GM21576 (cell line): ENCODE results near the gene TTLL11.

Experiments
- ATAC-seq: cut with Tn5 transposase; IDR thresholded peaks from one replicate; pipeline ENCODE4 v1.9.1; 2021; ENCODE audit warnings: mild to moderate bottlenecking, moderate library complexity; ENCODE audit not compliant: unreplicated experiment

The TTLL11 gene

DNA sequence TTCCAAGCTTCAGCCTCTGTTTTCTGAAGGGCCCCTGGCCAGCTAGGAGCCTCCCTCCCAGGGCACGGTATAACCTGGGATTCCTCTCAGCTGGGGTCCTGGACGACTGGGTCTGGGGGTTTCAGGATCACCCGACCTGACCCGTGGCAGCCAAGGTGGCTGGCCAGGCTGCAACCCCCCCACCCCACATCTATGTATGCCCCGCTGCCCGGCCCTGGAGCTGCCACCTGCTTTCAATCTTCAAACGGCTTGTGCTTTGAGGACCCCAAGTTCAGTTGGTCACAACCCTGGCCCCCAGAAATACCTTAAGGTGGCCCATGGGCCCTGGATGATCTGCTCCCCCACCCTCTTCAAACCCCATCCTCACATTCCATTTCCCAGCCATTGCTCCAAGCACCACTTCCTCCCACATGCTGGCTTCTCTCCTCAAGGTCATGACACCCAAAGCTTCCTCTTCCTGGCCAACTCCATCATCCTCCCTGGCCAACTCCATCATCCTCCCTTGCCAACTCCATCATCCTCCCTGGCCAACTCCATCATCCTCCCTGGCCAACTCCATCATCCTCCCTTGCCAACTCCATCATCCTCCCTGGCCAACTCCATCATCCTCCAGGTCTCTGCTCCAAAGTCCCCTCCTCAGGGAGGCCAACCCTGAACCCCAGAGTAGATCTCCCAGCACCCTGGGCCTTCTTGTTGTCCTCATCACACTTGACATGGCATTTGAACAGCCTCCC, 17.2 kb upstream of the TTLL11 start:
- no peak for ATAC-seq

DNA sequence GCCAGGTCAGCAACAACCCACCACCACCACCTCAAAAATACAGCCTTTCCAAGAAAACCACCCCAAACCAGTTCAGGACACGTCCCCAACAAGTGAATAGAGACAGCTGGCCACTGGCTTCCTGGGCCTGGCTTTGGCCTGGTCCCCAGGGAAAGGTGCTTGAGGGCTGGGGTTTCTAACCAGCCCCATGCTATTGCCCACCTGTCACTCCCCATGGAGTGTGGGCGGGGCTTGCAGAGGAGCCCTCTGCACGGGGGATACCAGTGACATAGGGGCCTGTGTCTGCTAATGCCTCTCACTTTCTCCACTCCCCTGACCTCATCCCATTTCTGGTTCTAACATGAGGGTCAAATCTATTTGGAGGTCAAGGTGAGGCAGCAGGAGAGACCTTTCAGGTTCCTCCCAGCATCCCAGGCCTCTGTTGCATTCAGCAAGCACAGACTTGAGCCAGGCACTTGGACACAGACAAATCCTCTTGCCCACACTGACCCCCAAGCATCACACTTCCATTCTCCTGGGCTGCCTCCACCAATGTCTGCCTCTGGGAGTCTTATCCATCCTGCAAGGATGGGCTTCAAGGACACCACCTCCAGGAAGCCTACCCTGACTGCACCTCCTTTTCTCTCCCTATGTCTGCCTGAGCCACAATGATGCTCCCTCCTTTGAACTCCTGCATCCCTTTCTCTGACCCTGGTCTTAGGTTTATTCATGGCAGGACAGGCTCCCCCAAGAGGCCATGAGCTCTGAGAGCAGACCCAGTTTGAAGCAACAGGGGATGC, 16.1 kb upstream of the TTLL11 start:
- ATAC-seq = no peak

DNA sequence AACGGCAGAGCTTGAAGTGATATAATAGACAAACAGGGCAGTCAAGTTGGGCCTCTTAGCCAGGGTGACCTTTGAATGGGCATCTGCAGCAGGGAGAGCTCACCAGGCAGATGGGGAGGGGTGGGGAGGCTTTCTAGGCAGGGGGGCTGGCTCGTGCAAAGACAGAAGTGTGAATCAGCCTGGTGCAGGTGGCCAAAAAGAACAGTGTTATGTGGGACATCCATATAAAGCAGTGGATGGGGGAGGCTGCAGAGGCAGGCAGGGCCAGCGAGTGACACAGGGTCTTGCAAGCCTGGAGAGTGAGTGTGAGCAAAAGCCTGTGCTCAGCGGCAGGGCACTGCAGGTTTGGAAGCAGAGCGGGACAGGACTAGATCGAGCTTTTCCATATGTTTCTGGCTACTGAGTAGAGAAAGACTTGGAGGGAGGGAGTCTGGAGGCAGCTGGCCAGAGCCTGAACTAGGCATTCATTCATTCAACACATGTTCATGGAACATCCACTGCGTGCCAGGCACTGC, 14.2 kb upstream of the TTLL11 start:
- ATAC-seq = no peak

DNA sequence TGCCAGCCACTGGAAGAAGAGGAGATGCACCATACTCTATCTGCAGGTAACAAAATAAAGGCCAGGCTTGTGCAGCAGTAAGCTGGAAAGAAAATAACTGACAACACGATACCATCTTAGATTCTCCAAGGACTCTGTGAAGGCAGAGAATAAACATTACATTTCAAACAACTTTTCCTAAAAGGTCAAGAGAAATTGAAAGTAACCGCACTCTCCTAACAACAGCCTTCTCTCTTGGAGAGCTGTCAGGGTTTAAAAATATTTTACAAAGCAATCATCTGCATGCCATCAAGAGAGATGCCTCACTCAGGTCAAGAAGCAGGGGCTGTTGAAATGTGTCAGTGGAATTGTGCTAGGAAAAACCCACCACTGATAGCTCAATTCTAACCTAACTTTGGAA, 13.5 kb upstream of the TTLL11 start:
- ATAC-seq = no peak

DNA sequence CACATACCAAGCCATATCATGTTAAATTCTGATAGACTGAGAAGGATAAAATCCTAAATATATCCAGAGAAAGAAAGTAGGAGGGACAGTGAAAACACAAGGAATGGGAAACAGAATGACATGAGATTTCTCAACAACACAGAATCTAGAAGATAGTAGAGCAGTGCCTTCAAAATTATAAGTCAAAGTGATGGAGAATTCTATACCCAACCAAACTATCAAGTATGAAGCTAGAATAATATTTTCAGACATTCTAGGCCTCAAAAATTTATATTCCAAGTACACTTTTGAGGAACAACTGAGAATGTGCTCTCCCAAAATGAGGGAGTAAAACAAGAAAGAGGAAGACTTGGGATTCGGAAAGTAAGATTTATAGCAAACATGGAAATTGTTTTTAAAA, 10.9 kb upstream of the TTLL11 start:
- no peak for ATAC-seq

DNA sequence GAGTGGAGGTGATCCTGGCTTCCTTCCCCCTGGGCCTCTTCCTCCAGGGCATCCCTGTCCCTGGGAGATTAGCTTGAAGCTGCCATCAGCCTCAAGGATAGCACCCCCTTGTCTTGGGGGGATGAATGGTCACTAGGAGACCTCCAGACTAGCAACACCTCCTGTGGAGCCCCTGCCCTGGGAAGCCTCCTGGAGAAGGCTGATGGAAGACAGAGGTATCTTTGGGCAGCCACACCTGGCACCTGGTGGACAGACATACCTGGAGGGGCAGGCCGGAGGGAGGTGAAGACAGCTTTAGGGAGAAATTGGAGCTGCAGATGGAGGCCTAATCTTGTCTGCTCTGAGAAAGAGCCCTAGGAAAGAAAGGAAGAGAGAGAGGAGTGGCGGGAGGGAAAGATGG, 9.0 kb upstream of the TTLL11 start:
- no peak for ATAC-seq

DNA sequence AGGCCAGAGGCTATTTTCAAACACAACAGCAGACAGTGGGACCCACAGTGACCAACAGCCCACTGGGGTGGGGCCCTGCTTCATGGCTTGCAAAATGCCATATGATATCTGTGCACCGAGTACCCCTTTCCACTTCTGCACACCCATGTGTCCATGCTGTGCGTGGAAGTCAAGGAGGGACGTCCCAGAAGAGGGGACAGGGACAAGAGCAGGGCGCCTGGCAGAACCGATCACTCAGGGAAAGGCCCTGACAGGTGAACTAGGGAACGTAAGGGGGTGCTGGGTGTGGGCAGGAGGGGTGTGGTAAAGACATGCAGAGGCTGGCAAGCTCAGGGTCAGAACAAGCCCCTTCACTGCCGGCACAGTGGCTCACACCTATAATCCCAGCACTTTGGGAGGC, 7.6 kb upstream of the TTLL11 start:
- ATAC-seq = no peak

DNA sequence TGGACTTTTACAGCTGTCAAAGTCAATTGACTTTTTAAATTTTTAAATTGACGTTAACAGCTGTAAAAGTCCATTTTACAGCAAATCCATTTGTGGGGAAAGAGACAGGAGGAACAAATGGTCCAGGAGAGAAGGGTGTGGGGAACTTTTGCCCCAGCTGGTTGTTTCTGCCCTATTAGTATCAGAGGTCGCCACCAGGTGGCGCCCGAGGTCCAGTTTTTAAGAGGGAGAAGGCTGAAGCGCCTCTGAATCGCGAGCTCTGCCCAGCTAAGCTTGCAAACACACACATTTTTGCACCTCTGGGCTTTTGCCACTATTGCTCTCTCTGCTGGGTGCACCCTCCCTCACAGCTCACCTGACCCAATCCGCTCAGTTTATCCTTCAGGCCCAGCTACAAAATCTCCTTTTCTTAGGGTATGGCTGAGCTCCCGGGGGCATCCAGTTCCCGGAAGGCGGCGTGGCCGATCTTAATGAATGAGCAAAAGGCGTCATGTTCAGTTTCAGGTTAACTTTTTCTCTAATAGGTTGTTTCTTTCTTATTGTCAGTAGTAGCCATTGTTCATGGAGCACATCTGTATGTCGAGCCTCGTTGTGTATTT, 6.3 kb upstream of the TTLL11 start:
- ATAC-seq = peak; percentile 62

DNA sequence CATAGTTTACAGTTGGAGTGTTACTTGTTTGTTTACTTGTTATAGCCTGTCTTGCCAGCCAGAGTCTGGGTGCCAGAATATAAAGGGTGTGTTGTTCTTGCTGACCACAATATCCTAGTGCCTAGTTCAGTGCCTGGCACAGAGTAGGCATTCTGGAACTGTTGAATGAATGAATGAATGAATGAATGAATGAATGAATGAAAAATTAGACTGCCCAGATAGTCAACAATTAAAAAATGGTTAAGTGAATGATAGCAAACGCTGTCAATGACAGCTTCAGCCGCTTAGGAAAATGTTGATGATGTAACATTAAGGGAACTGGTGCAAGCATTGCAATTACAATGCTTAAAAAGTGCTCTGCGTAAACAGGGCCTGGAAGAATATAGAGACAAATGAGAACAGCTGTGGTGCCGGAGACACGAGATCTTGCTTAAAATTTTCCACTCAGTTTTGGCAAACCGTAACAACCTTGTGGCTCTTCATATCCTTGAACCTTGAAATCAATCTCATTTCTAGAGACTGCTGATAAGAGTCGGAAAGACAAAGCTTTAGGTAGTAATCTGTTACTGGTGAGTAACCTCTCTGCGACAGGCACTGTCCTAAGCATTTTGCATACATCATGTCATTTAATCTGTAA, 4.7 kb upstream of the TTLL11 start:
- ATAC-seq = no peak

DNA sequence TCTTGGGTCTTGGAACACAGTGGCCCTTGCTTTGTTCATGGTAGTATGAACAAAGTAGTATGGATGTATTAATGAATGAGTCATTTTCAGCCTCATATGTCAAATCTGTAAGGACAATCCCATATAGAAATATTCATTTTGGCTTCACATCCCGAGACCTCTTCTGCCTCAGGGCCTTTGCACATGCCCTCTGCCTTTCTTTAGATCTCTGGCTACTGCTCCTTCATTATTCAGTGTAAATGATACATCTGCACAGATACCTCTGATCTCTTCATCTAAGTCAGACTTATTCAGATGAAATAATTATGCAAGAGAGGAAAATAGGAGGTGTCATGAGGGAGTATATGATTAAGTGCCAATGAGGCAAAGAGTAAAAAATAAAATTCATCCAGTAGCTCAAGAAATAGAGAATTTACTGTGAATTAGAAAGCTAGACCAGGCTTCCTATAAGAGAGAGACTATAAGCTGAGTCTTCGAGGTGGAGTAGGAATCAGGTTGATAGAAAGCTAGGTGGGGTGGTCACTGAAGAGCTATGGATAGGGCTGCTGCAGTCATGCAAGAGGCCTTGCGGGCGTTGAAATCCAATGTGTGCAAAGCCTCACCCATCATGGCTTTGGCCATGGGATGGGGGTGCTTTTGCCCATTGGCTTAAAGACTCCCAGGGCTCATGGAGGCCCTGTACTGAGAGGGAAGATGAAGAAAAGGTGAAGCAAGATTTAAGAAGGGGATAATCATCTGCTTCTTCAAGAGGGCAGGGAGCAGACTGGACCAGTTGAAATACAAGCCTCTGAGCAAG, 3.7 kb upstream of the TTLL11 start:
- no peak for ATAC-seq

DNA sequence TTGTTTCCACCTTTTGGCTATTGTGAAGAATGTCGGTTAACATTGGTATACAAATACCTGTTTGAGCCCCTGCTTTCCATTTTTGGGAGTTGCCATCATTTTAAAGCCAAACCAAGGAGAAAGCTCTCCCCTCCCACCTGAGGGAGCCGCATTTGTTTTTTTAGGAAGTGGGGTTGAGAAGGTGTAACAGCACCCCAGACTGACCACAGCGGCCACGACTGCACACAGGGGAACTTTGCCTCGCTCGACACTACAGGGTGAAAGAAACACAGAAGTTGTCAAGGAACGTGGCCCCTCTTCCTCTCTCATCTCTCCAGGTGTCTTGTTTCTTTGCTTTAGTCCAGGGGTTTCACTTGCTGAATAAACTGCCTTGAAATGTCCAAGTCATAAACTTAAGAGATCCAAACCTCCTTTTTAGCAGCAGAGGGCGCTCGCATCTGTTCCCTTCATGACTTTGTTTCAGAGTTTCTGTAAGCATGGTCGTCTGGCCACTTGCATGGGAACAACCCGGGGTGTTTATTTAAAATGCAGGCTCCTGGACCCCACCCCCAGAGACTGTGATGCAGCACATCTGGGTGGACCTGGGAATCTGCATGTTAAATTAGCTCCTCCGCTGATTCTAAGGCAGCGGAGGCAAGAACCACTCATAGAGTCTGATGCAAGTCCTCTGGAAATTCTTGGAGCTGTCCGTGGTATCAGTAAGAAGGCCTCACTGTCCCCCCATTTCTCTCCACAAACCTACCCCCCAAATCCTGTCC, 2.1 kb upstream of the TTLL11 start:
- no peak for ATAC-seq

DNA sequence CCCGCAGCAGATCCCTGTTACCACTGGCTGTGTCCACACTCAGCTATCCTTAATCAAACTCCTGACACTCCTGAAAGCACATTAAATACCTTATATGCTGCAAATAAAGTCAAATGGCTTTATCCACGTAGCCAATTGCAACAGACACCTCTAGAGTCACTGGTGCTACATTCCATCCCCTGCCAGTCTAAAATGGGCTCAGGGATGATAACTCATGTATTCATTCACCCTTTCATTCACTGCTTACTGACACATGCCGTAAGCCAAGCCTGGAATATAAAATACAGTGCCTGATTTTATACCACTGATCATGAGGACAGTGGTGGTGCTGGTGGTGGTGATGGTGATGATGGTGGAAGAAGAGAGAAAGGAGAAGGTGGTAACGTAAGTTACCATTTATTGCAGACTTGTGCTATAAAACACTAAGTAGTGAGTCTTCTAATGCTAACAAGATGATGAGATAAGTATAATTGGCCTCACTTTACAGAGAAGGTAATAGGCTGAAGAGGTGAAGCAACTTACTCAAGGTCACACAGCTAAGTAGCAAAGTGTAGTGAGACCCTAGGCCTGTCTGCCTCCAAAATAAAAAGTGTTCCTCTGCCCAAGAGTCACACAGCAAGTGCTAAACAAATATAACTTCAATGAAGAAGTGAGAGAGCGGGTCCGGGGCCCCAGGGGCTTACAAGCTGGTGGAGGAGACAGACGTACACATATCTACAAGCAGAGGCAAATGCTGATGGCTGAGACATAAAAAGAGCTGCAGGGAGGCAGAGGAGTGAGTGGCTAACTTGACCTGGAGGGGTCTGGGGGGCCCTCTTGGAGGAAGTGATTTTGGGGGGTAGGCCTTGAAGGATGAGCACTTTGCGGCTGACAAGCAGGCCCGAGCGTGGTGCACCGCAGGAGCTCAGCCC, 1.2 kb downstream of the TTLL11 start:
- ATAC-seq = no peak

DNA sequence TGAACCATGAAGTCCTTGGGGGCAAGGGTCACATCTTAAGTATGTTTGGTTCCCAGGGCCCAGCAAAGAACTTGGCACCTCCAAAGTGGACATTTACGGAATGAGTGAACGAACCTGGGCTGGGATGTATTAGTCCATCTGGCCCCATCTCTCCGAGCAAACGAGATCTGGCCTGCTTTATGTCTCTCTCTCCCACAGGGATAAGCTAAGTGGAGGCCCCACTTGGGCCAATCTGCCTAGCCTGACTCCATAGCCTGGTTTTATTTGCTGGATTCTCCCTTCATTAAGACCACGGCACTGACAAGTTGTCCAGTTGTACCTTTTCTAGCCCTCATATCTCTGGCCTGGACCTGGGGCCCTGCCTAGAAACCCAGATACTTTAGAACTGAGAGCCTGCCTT, 2.1 kb downstream of the TTLL11 start:
- ATAC-seq = no peak

DNA sequence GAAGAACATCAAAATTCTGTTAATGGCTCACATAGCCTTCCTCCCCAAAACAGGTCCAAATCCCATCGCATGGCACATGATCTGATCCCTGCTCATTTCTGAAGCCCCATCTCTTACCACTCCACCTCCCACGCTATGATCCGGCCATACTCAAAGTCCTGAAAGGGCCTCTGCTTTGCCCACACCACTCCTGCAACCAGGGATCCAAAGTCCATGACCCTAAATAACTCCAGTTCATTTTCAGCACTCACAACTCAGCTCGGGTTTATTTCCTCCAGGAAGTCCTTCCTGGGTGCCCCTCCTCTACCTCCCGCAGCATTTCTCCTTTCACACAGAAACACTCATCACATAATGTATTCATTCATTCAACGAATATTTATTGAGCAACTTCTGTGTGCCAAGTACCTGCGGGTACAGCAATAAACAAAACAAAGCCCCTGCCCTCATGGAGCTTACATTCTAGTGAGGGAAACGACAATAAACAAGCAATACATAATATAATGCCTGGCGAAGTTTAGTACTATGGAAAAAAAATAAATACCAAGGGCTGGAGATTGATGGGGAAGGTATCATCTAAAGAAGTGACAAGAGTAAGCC, 2.7 kb downstream of the TTLL11 start:
- ATAC-seq = no peak

DNA sequence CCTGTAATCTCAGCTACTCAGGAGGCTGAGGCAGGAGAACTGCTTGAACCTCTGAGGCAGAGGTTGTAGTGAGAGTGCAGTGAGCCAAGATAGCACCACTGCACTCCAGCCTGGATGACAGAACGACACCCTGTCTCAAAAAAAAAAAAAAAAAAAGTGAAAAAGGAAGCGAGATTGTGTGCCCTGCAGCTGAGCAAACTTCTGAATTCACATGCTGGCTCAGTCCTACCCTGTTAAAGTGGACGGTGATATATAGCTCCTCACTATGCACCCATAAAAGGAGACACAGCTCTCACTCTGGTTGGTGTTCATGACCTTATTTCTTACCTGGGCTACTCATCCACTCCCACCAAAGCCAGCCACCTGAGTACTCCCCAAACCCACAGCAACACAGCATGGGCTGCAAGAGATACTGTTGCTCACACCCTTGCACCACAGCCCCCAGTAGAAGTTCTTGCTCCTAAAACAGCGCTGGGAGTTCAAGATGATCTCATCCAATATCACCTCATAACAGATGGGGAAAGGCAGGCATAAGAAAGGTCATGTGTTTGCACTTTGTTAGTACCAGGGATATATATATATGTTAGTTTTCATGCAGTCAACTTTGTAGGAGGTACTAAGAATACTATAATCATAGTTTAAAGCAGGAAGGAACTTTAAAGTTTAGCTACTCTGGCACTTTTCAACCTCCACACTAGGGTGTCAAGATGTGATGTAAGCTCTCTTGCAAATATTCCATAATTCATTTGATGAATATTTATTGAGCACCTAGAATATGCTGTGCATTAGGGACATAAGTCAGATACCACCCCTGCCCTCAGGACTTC, 4.0 kb downstream of the TTLL11 start:
- ATAC-seq = no peak

DNA sequence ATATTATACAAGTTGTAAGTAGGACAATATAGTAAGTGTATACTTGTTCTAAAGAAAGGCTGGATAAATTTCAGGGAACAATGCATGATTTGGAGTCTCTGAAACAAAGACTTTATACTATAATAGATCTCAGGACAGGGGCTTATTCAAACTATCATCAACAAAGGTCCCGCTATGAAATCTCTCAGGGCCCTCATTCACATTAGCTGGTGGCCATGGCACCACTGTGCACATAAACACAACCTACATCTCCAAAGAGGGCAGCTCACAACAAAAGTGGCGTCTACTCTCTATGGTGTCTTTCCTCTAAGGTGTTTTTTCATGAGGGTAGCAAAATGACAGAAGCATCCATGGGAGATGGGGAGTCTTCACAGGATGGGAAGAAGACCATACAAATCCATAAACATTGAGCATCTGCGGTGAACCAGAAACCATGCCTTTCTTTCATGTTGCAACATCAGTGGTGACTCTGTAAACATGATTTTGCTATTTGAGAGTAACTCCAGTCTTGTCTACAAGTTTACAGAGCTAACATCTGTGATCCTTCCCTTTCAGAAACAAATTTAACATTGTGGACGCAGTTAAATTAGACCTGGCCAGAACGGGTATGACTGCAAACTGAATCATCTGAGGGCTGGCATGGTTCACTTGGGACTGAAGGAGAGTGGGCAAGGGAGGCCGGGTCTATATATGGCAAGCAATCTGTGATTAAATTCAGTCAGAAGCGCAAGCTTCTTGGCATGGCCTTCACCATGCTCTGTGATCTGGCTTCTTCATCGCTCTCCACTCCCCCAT, 5.5 kb downstream of the TTLL11 start:
- no peak for ATAC-seq

DNA sequence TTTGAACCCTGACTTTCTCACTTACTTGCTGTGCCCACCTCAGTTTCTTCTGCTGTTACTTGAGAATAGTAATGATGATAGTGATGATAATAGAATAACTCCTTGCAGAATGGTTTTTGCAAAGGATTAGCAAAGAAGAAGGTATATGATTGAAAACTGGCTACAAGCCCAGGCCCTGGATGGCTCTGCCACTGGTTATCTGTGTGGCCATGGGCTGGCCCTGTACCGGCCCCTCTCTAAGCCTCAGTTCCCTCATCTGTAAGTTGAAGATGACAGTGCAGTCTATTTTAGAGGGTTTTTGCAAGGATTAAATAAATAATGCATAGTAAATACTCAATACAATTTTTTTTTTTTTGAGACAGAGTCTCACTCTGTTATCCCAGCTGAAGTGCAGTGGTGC, 6.2 kb downstream of the TTLL11 start:
- no peak for ATAC-seq
